GM06990 (cell line): Measurements from ENCODE around the gene EPC2.
"Not testable (repeated sequence)": the region's sequence is repeated elsewhere in the genome, so short reads cannot be mapped to it uniquely, and the experiment has no call there.

ENCODE experiments used
- DNase-seq: peaks from one replicate; pipeline ENCODE4 v3.0.0-alpha.2; 2011; ENCODE audit not compliant: insufficient read length; ENCODE audit errors: extremely low read depth
- H3K27me3 ChIP-seq: replicated peaks from 2 replicates; pipeline ENCODE4 v1.6.0; 2011; ENCODE audit warnings: low read length; ENCODE audit not compliant: control insufficient read depth, insufficient read depth
- H3K36me3 ChIP-seq: 2 replicates; pipeline ENCODE4 v1.5.1; 2011; ENCODE audit warnings: low read length; ENCODE audit not compliant: control insufficient read depth, insufficient read depth
- H3K4me3 ChIP-seq: replicated peaks from 2 replicates; pipeline ENCODE4 v1.5.1; 2011; ENCODE audit warnings: low read depth, mild to moderate bottlenecking, control low read depth, low read length
- TF ChIP-seq, protein P1 (sequence below): IDR thresholded peaks from 2 replicates; pipeline ENCODE4 v1.5.1; 2011; ENCODE audit warnings: low read length, control low read depth, mild to moderate bottlenecking, inconsistent platforms; ENCODE audit not compliant: insufficient read depth, poor library complexity, severe bottlenecking

EPC2 gene

DNA sequence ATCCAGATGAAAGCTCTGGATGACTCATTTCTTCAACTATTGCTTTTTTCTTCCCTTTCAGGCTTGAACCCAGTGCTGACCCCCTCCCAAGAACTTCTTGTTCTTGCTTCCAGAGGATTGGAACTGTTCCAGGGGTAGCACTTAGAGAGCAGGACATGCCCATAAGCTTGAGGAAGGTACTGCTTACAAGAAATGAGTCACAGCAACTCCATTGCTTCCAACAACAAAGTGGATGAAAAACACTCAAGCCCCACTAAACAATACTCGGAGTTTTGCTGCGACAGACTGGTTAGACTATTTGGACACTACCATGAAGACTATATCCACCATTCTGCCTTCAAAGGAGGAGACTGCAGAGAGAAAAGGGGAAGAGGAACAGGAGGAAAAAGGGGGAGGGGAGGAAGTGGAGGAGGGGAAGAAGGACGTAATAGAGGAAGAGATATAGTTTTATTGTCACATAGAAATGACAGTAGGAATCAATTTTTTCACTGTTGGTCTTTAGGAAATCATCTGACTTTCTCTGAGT is 1.6 kb upstream of the EPC2 start:
- H3K27me3 ChIP-seq: no peaks in the 10 kb centered on the region
- no peak for DNase-seq
- TF ChIP-seq, protein P1, sequence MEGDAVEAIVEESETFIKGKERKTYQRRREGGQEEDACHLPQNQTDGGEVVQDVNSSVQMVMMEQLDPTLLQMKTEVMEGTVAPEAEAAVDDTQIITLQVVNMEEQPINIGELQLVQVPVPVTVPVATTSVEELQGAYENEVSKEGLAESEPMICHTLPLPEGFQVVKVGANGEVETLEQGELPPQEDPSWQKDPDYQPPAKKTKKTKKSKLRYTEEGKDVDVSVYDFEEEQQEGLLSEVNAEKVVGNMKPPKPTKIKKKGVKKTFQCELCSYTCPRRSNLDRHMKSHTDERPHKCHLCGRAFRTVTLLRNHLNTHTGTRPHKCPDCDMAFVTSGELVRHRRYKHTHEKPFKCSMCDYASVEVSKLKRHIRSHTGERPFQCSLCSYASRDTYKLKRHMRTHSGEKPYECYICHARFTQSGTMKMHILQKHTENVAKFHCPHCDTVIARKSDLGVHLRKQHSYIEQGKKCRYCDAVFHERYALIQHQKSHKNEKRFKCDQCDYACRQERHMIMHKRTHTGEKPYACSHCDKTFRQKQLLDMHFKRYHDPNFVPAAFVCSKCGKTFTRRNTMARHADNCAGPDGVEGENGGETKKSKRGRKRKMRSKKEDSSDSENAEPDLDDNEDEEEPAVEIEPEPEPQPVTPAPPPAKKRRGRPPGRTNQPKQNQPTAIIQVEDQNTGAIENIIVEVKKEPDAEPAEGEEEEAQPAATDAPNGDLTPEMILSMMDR: no peak
- H3K4me3 ChIP-seq: no peak overlapping the region
- H3K36me3 ChIP-seq: no peaks in the 10 kb centered on the region

DNA sequence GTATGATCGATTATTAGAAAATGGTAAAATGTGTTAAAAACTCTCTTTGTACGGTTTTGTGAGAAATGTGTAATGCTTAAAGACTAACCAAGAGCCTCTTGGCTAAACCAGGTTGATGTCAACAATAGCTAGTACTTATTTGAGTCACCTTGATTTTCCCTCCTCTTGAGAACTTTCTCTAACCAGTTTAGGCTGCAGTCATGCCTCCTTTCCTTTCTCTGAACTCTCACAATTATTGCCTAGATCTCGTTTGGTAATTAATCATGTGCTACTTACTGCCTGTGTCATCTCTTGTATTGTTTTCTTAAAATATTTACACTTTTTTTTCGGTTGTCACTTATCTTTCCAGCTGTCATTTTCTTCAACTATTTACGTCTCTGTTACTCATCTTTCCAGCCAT is 1.1 kb upstream of the EPC2 start:
- TF ChIP-seq, protein P1: no peak
- no peaks in the 10 kb centered on the region for H3K36me3 ChIP-seq
- peak; percentile 55 for DNase-seq
- H3K27me3 ChIP-seq: no peaks in the 10 kb centered on the region
- H3K4me3 ChIP-seq: peak overlapping the region; percentile 93

DNA sequence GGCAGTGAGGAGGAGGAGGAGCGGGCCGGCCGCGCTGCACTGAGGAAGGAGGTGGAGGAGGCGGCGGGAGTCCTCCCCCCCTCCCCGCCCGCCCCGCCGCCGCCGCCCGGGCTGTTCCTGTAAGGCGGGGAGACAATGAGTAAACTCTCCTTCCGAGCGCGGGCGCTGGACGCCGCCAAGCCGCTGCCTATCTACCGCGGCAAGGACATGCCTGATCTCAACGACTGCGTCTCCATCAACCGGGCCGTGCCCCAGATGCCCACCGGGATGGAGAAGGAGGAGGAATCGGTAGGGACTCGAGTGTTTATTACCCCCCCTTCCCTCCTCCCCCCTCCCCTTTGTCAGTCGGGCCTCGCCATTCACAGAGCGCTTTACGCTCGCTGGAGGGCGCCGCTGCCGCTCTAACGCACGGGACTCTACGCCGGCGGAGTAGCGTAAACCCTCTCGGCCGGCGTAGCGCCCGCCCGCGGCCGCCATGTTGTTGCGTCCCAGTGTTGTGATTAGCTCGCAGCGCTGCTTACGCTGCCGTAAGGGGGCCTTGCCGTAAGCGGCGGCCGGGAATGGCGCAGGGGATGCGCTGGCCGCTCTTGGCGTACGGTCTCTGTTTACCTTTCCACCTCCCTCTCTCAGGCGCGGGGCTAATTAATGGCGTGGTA is 460 bp downstream of the EPC2 start:
- TF ChIP-seq, protein P1: peak; percentile 27
- DNase-seq: peak; percentile 94
- H3K27me3 ChIP-seq: no peaks in the 10 kb centered on the region
- H3K36me3 ChIP-seq: no peaks in the 10 kb centered on the region
- peak overlapping the region; percentile 93 for H3K4me3 ChIP-seq

DNA sequence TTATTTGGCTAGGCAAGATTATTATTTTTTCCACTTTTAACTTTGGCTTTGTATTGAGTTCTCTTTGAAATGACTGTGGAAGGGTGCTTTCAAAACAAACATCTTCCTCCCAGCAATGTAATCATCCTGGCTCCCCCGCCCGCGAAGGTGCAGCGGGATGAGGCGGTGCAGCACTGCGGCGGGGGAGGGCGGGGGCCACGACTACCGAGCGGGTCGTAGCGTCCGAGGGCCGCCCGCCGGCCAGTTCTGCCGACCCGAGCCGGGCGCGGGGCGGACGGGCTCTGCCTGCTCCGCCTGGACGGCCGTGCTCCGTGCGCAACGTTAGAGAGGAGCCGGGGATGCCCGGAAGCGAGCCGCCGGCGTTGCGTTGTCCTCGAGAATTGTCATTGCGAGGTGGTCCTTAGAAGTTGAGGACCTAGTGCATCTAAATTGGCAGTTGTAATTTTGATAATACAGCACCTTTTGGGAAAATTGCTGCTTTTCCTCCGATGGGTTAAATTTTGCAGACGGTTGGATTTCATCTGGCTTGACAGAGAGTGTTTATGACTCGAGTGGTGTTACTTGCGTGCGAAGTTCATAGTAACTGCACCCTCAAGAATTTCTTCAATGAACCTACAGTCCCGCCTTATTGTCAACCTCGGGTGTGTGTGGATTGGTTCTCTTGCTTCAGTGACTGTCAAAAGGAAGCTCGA is 1.1 kb downstream of the EPC2 start:
- TF ChIP-seq, protein P1: no peak
- no peaks in the 10 kb centered on the region for H3K36me3 ChIP-seq
- peak overlapping the region; percentile 93 for H3K4me3 ChIP-seq
- DNase-seq: peak; percentile 57
- H3K27me3 ChIP-seq: no peaks in the 10 kb centered on the region

DNA sequence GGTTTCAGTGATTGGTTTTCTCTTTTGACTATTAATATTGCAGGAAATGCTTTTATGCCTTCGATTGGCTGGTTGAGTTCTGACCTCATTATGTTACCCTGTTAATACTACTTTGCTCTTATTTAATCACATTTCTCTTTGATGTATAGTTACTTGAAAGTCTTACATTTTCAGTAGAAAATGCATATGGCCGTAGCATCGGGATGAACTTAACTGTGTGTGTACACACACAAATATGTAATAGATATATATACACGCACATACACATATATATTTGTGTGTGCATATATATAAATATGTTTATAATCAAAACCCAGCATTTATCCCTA is 1.6 kb downstream of the EPC2 start:
- peak; percentile 58 for DNase-seq
- Histone ChIP-seq H3K4me3 (peak overlapping the region; percentile 93), H3K36me3 (no peaks in the 10 kb centered on the region), H3K27me3 (no peaks in the 10 kb centered on the region)
- TF ChIP-seq, protein P1: no peak

DNA sequence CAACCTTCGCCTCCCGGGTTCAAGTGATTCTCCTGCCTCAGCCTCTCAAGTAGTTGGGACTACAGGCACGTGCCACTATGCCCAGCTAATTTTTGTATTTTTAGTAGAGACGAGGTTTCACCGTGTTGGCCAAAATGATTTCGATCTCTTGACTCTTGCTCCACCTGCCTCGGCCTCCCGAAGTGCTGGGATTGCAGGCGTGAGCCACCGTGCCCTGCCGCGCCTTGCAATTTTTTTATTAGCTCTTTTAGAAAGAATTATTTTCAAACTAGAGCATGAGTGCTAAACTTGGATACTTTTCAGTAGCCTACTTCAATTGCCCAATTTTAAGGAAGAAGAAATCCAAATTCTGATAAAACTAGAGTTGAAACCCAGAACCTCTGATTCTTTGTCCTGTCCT is 3.2 kb downstream of the EPC2 start:
- not testable (repeated sequence) for H3K36me3 ChIP-seq, DNase-seq, H3K27me3 ChIP-seq, H3K4me3 ChIP-seq
